ENCODE results near the gene SPAG17. TPM values are rescaled to one million over a fixed set of nuclear protein-coding genes. Genes with fewer than 3 reads are reported as not detected.

SPAG17 gene
- total RNA-seq, 1 experiment from 2014 or later = not detected

DNA sequence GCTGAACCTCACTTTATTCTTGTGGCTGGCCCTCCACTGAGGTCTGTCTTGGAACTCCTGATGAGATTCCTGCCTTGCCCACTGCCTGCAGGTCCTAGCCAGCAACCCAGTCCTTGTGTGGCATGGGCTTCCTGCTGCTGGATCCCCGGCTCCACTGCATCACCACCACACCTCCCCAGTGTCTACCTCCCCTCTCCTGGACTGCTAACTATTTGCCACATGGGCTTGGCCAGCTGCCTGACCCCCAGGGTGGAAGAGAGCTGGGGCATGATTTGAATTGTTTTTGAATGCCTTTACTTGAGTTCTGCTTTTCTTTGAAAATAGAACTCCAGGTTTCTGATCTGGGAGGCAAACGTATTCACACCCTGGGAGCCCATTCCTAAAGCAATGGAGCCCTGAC lies 41.2 kb downstream of the SPAG17 start:
- Histone ChIP-seq H3K27me3 (ENCODE audit: low read length) (no peaks in the 10 kb centered on the region), H3K9ac (ENCODE audit: low read length) (no peak overlapping the region), H3K9me3 (ENCODE audit: low read length) (no peaks in the 10 kb centered on the region), H3K4me3 (ENCODE audit: low read length) (no peak overlapping the region), H3K27ac (ENCODE audit: low read length) (no peak overlapping the region), H3K36me3 (ENCODE audit: insufficient read depth, low read length) (no peaks in the 10 kb centered on the region), H2AFZ (ENCODE audit: low read length) (no peak overlapping the region), H3K79me2 (ENCODE audit: low read length) (no peaks in the 10 kb centered on the region), H3K4me1 (ENCODE audit: low read length) (no peaks in the 10 kb centered on the region), H3K9me2 (replicated peaks; ENCODE audit: insufficient read depth, low read length) (no peaks in the 10 kb centered on the region), H3K4me2 (ENCODE audit: low read depth, low read length, poor library complexity, severe bottlenecking) (no peak overlapping the region), H4K20me1 (ENCODE audit: insufficient read depth, low read depth, low read length) (no peaks in the 10 kb centered on the region)
- DNase-seq = no peak

DNA sequence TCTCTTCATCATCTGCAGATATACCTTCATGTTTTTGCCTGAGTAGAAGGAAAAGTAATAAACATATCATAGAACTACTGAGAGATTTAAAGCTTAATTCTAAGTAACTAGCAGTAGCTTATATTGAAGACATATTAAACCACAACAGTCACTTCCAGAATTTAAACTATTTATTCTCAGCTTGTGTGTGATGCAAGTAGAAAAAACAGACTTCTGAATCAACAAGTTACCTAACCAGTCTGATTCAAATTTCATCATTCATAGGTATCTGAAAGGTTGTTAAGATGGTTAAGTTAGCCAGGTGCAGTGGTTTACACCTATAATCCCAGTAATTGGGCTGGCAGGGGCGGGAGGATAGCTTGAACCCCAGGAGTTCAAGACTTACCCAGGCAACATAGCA lies 41.9 kb downstream of the SPAG17 start:
- Histone ChIP-seq H3K27ac (ENCODE audit: low read length) (no peak overlapping the region), H3K4me1 (ENCODE audit: low read length) (no peaks in the 10 kb centered on the region), H3K36me3 (ENCODE audit: insufficient read depth, low read length) (no peaks in the 10 kb centered on the region), H3K9ac (ENCODE audit: low read length) (no peak overlapping the region), H3K79me2 (ENCODE audit: low read length) (no peaks in the 10 kb centered on the region), H4K20me1 (ENCODE audit: insufficient read depth, low read depth, low read length) (no peaks in the 10 kb centered on the region), H2AFZ (ENCODE audit: low read length) (no peak overlapping the region), H3K4me3 (ENCODE audit: low read length) (no peak overlapping the region), H3K9me3 (ENCODE audit: low read length) (no peaks in the 10 kb centered on the region), H3K4me2 (ENCODE audit: low read depth, low read length, poor library complexity, severe bottlenecking) (no peak overlapping the region), H3K9me2 (replicated peaks; ENCODE audit: insufficient read depth, low read length) (no peaks in the 10 kb centered on the region), H3K27me3 (ENCODE audit: low read length) (no peaks in the 10 kb centered on the region)
- DNase-seq = no peak

DNA sequence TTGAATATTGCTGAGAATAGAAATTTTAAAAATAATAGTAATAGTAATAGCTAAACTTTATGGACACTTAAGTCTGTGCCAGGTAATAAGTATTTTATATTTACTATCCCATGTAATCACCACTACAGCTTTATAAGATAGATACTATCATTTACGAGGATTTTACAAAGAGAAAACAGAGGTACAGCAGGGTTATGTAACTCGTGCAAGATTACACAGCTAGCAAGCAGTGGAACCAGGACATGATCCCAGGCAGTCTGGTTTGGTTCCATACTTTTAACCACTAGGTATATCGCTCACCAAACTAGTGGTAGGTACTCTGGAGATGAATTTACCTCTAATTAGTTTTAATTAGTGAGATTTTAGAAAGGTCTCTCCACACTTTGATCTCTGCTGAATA lies 42.5 kb downstream of the SPAG17 start:
- Histone ChIP-seq H3K4me2 (ENCODE audit: low read depth, low read length, poor library complexity, severe bottlenecking) (no peak overlapping the region), H3K4me1 (ENCODE audit: low read length) (no peaks in the 10 kb centered on the region), H4K20me1 (ENCODE audit: insufficient read depth, low read depth, low read length) (no peaks in the 10 kb centered on the region), H3K9me3 (ENCODE audit: low read length) (no peaks in the 10 kb centered on the region), H3K9me2 (replicated peaks; ENCODE audit: insufficient read depth, low read length) (no peaks in the 10 kb centered on the region), H3K27ac (ENCODE audit: low read length) (no peak overlapping the region), H2AFZ (ENCODE audit: low read length) (no peak overlapping the region), H3K9ac (ENCODE audit: low read length) (no peak overlapping the region), H3K27me3 (ENCODE audit: low read length) (no peaks in the 10 kb centered on the region), H3K36me3 (ENCODE audit: insufficient read depth, low read length) (no peaks in the 10 kb centered on the region), H3K79me2 (ENCODE audit: low read length) (no peaks in the 10 kb centered on the region), H3K4me3 (ENCODE audit: low read length) (no peak overlapping the region)
- no peak for DNase-seq

DNA sequence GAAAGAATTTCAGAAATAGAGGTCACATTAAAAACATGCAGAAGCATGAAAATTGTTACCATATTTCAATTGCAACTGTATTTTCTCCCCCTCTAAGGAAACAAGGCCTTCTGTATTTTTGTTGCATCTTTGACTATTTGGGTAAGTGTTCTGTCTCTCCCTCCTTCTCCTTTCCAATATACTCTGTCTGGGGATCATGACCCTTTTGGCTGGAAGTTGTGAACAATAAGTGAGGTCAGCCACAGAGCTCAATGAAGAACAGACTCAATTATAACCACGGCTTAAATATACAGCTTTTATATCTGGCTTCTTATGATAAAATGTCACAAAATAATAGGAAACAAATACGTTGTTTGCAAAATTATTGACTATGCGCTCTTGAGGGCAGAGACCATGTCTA lies 47.1 kb downstream of the SPAG17 start:
- Histone ChIP-seq H3K4me3 (ENCODE audit: low read length) (no peak overlapping the region), H3K9ac (ENCODE audit: low read length) (no peak overlapping the region), H3K27me3 (ENCODE audit: low read length) (no peaks in the 10 kb centered on the region), H3K27ac (ENCODE audit: low read length) (no peak overlapping the region), H2AFZ (ENCODE audit: low read length) (no peak overlapping the region), H3K4me1 (ENCODE audit: low read length) (no peaks in the 10 kb centered on the region), H4K20me1 (ENCODE audit: insufficient read depth, low read depth, low read length) (no peaks in the 10 kb centered on the region), H3K36me3 (ENCODE audit: insufficient read depth, low read length) (no peaks in the 10 kb centered on the region), H3K9me3 (ENCODE audit: low read length) (no peaks in the 10 kb centered on the region), H3K79me2 (ENCODE audit: low read length) (no peaks in the 10 kb centered on the region), H3K9me2 (replicated peaks; ENCODE audit: insufficient read depth, low read length) (no peaks in the 10 kb centered on the region), H3K4me2 (ENCODE audit: low read depth, low read length, poor library complexity, severe bottlenecking) (no peak overlapping the region)
- no peak for DNase-seq

DNA sequence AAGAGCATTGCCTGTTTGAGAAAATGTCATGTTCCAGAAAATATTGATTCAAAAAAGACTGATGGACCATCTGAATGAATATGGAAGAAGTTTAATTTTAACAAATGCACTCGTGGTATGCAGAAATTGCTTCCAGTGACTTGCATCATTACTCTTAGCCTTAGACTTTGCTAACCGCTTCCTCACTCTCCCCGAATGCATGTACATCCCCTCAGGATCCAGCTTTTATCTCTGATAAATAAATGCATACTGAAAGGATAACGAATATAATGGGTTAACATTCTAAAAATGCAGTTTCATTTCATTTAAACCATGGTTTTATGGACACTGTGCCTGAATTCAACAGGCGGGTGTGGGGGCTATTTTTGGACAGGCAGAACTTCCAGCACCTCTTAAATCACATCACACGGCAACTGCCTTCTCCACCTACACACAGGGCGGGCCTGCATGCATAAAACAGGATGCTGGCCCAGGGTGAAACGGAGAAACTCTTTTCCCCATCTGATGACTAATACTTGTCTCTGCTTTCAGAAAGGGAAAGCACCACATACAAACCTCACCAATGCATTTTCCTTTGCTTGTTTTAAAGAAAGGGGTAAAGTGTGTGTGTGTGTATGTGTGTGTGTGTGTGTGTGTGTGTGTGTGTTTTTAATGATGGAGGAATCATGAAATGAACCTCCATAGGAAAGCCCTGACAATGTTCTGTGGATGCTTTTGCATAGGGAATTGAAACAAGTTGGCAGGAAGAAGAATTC lies 48.7 kb downstream of the SPAG17 start:
- no peak overlapping the region for H3K9ac ChIP-seq (ENCODE audit: low read length)
- no peaks in the 10 kb centered on the region for H3K9me3 ChIP-seq (ENCODE audit: low read length)
- H3K4me3 ChIP-seq (ENCODE audit: low read length) = no peak overlapping the region
- H3K36me3 ChIP-seq (ENCODE audit: insufficient read depth, low read length) = no peaks in the 10 kb centered on the region
- no peaks in the 10 kb centered on the region for H3K79me2 ChIP-seq (ENCODE audit: low read length)
- no peaks in the 10 kb centered on the region for H3K9me2 ChIP-seq (replicated peaks; ENCODE audit: insufficient read depth, low read length)
- DNase-seq = no peak
- no peak overlapping the region for H3K27ac ChIP-seq (ENCODE audit: low read length)
- H3K27me3 ChIP-seq (ENCODE audit: low read length) = no peaks in the 10 kb centered on the region
- no peaks in the 10 kb centered on the region for H4K20me1 ChIP-seq (ENCODE audit: insufficient read depth, low read depth, low read length)
- H3K4me1 ChIP-seq (ENCODE audit: low read length) = no peaks in the 10 kb centered on the region
- H3K4me2 ChIP-seq (ENCODE audit: low read depth, low read length, poor library complexity, severe bottlenecking) = no peak overlapping the region
- no peak overlapping the region for H2AFZ ChIP-seq (ENCODE audit: low read length)

DNA sequence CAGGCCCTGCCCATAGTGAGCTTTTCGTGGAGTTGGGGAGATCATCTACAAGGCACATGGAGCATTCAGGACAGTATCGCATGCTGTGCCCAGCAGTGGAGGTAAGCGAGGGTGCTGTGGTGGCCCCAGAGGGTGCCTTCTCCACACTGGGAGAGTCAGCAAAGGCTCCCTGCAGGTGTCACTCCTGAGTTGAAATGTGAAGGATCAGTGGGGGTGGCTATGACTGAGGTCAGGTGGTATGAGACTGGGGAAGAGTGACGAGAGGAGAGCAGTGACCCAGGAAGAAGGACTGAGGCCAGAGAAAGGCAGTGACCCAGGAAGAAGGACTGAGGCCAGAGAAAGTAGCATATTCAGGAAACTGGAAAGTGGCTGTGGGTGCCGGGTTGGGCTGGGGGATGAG lies 53.0 kb downstream of the SPAG17 start:
- H3K79me2 ChIP-seq (ENCODE audit: low read length) = no peaks in the 10 kb centered on the region
- H4K20me1 ChIP-seq (ENCODE audit: insufficient read depth, low read depth, low read length) = no peaks in the 10 kb centered on the region
- no peaks in the 10 kb centered on the region for H3K4me1 ChIP-seq (ENCODE audit: low read length)
- H3K27me3 ChIP-seq (ENCODE audit: low read length) = no peaks in the 10 kb centered on the region
- no peak overlapping the region for H3K27ac ChIP-seq (ENCODE audit: low read length)
- no peak overlapping the region for H3K4me2 ChIP-seq (ENCODE audit: low read depth, low read length, poor library complexity, severe bottlenecking)
- H3K4me3 ChIP-seq (ENCODE audit: low read length) = no peak overlapping the region
- DNase-seq = no peak
- no peaks in the 10 kb centered on the region for H3K9me3 ChIP-seq (ENCODE audit: low read length)
- H3K9ac ChIP-seq (ENCODE audit: low read length) = no peak overlapping the region
- H2AFZ ChIP-seq (ENCODE audit: low read length) = no peak overlapping the region
- H3K9me2 ChIP-seq (replicated peaks; ENCODE audit: insufficient read depth, low read length) = no peaks in the 10 kb centered on the region
- H3K36me3 ChIP-seq (ENCODE audit: insufficient read depth, low read length) = no peaks in the 10 kb centered on the region

DNA sequence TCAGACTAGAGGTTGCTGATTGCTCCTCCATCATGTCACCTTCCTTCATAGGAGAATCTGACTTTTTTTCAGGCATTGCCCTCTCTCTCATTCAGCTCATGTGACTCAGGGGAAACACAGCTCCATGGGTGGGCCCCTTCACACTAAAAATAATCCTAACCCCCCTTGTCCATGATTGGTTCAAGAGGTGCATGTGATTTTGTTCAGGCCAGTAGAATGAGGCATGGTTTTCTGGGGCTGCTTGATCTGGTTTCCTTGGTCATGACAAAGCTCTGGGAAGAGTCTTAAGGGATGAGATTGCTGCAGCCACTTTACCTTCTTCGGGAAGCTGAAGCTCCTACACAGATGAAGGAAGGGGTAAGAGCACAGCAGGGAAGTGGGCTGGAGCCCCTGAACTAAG lies 56.3 kb downstream of the SPAG17 start:
- Histone ChIP-seq H2AFZ (ENCODE audit: low read length) (no peak overlapping the region), H3K27me3 (ENCODE audit: low read length) (no peaks in the 10 kb centered on the region), H4K20me1 (ENCODE audit: insufficient read depth, low read depth, low read length) (no peaks in the 10 kb centered on the region), H3K4me1 (ENCODE audit: low read length) (no peaks in the 10 kb centered on the region), H3K9ac (ENCODE audit: low read length) (no peak overlapping the region), H3K36me3 (ENCODE audit: insufficient read depth, low read length) (no peaks in the 10 kb centered on the region), H3K9me3 (ENCODE audit: low read length) (no peaks in the 10 kb centered on the region), H3K4me2 (ENCODE audit: low read depth, low read length, poor library complexity, severe bottlenecking) (no peak overlapping the region), H3K4me3 (ENCODE audit: low read length) (no peak overlapping the region), H3K9me2 (replicated peaks; ENCODE audit: insufficient read depth, low read length) (no peaks in the 10 kb centered on the region), H3K79me2 (ENCODE audit: low read length) (no peaks in the 10 kb centered on the region), H3K27ac (ENCODE audit: low read length) (no peak overlapping the region)
- no peak for DNase-seq

DNA sequence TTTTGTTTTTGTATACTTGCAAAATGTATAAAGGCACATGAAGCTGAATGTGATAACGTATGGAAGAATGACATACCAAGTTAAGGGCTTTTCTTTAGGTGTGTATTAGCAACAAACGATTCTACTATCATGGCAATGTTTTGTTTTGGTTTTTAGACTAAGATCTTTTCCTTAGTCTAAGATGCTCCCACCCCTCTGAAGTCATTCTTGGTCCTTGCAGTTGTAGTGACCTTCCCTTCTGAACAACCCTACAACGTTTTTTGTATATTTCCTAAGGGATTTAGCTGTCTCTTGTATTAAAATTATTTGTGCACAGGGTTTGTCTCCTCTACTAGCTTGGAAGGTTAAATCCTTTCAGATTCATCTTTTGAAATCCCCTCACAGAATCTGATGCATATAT lies 61.0 kb downstream of the SPAG17 start:
- no peaks in the 10 kb centered on the region for H3K36me3 ChIP-seq (ENCODE audit: insufficient read depth, low read length)
- no peak overlapping the region for H3K4me2 ChIP-seq (ENCODE audit: low read depth, low read length, poor library complexity, severe bottlenecking)
- H3K9me3 ChIP-seq (ENCODE audit: low read length) = no peaks in the 10 kb centered on the region
- no peaks in the 10 kb centered on the region for H3K4me1 ChIP-seq (ENCODE audit: low read length)
- H3K9ac ChIP-seq (ENCODE audit: low read length) = no peak overlapping the region
- no peaks in the 10 kb centered on the region for H4K20me1 ChIP-seq (ENCODE audit: insufficient read depth, low read depth, low read length)
- no peak overlapping the region for H3K27ac ChIP-seq (ENCODE audit: low read length)
- no peak overlapping the region for H3K4me3 ChIP-seq (ENCODE audit: low read length)
- DNase-seq = no peak
- H3K9me2 ChIP-seq (replicated peaks; ENCODE audit: insufficient read depth, low read length) = no peaks in the 10 kb centered on the region
- no peaks in the 10 kb centered on the region for H3K79me2 ChIP-seq (ENCODE audit: low read length)
- H3K27me3 ChIP-seq (ENCODE audit: low read length) = no peaks in the 10 kb centered on the region
- H2AFZ ChIP-seq (ENCODE audit: low read length) = no peak overlapping the region

Measured in Karpas-422 (cell line).